NCI-H2227 treated with DMSO at 0.1 percent for 48 hours (cell line): ENCODE results near the gene SLC25A22.

Source experiments
- DNase-seq: peaks from one replicate; lab custom pipeline; 2025; lab: John Stamatoyannopoulos, UW

The SLC25A22 gene

GRCh38 chr11:746289-747157, 51.6 kb downstream of the SLC25A22 start:
- DNase-seq = peak; percentile 70

GRCh38 chr11:745428-745827, 52.7 kb downstream of the SLC25A22 start:
- no peak for DNase-seq

- no peak for DNase-seq
Observed at GRCh38 chr11:742571-743201, 55.4 kb downstream of the SLC25A22 start.

GRCh38 chr11:742156-742546, 55.9 kb downstream of the SLC25A22 start:
- DNase-seq = no peak
